GM19240 (cell line): ENCODE results near the gene GDF2.

ENCODE experiments used
- DNase-seq: peaks from one replicate; pipeline ENCODE4 v3.0.0; 2011; ENCODE audit warnings: low spot score; ENCODE audit not compliant: insufficient read length

The GDF2 gene

GRCh38 chr10:47311932-47312662, 10.2 kb upstream of the GDF2 start:
- peak; percentile 76 for DNase-seq

- no peak for DNase-seq
These were observed 9.6 kb upstream of the GDF2 start for GRCh38 chr10:47312663-47312995.

GRCh38 chr10:47314416-47314970, 7.8 kb upstream of the GDF2 start:
- DNase-seq, result no peak

GRCh38 chr10:47315421-47315820, 6.8 kb upstream of the GDF2 start:
- no peak for DNase-seq

GRCh38 chr10:47316131-47316530, 6.1 kb upstream of the GDF2 start:
- DNase-seq, result no peak

- DNase-seq, result no peak
These were observed 5.0 kb upstream of the GDF2 start for GRCh38 chr10:47317251-47317650.

GRCh38 chr10:47318706-47319105, 3.5 kb upstream of the GDF2 start:
- DNase-seq, result no peak

- no peak for DNase-seq
These were observed 2.5 kb upstream of the GDF2 start for GRCh38 chr10:47319784-47320183.

GRCh38 chr10:47320812-47321211, 1.4 kb upstream of the GDF2 start:
- DNase-seq, result no peak

GRCh38 chr10:47321521-47322195, 596 bp upstream of the GDF2 start:
- DNase-seq, result no peak

GRCh38 chr10:47323087-47323486, 833 bp downstream of the GDF2 start:
- DNase-seq, result no peak

- no peak for DNase-seq
These were observed 1.5 kb downstream of the GDF2 start for GRCh38 chr10:47323636-47324296.

- DNase-seq, result no peak
These were observed 3.3 kb downstream of the GDF2 start for GRCh38 chr10:47325303-47326291.

GRCh38 chr10:47326306-47326926, 4.2 kb downstream of the GDF2 start:
- no peak for DNase-seq

GRCh38 chr10:47326927-47327330, 4.7 kb downstream of the GDF2 start:
- DNase-seq, result no peak

- DNase-seq, result no peak
These were observed 7.6 kb downstream of the GDF2 start for GRCh38 chr10:47329855-47330254.

GRCh38 chr10:47330366-47330765, 8.1 kb downstream of the GDF2 start:
- DNase-seq, result no peak

GRCh38 chr10:47330804-47331203, 8.6 kb downstream of the GDF2 start:
- DNase-seq, result no peak

GRCh38 chr10:47331491-47331890, 9.2 kb downstream of the GDF2 start:
- DNase-seq, result no peak

GRCh38 chr10:47331954-47332353, 9.7 kb downstream of the GDF2 start:
- DNase-seq, result no peak

- no peak for DNase-seq
These were observed 10.1 kb downstream of the GDF2 start for GRCh38 chr10:47332371-47332770.
